OCI-LY1 (cell line): ENCODE measurements around the gene SLC35D2.

Experiments
- H2AFZ ChIP-seq: fragments of 200-600 bp; sonication (generic), shearing (Covaris generic); 2 replicates; pipeline ENCODE4 v1.6.0; 2014; ENCODE audit warnings: antibody characterized with exemption, mild to moderate bottlenecking, low read length
- H3F3A ChIP-seq: fragments of 200-600 bp; sonication (generic), shearing (Covaris generic); 2 replicates; pipeline ENCODE4 v1.6.0; 2014; ENCODE audit warnings: mild to moderate bottlenecking, antibody characterized with exemption, low read length, moderate library complexity; ENCODE audit not compliant: insufficient read depth
- H3K27ac ChIP-seq: fragments of 200-600 bp; sonication (generic); 2 replicates; pipeline ENCODE4 v1.5.1; 2014; ENCODE audit warnings: low read length, mixed run types, mild to moderate bottlenecking, low read depth; ENCODE audit not compliant: poor library complexity, severe bottlenecking
- H3K27me3 ChIP-seq: fragments of 200-600 bp; sonication (generic); 2 replicates; pipeline ENCODE4 v1.6.0; 2014; ENCODE audit warnings: antibody characterized with exemption, mild to moderate bottlenecking, low read length, moderate library complexity; ENCODE audit not compliant: insufficient read depth
- H3K36me3 ChIP-seq: fragments of 200-600 bp; sonication (generic); 2 replicates; pipeline ENCODE4 v1.6.1; 2014; ENCODE audit warnings: mild to moderate bottlenecking, antibody characterized with exemption, low read length, moderate library complexity, mixed read lengths; ENCODE audit not compliant: insufficient read depth
- H3K4me1 ChIP-seq: fragments of 200-600 bp; sonication (generic); 2 replicates; pipeline ENCODE4 v1.5.1; 2014; ENCODE audit warnings: mild to moderate bottlenecking, low read length, moderate library complexity; ENCODE audit not compliant: insufficient read depth, severe bottlenecking
- H3K4me2 ChIP-seq: fragments of 200-600 bp; sonication (generic), shearing (Covaris generic); 2 replicates; pipeline ENCODE4 v1.6.1; 2014; ENCODE audit warnings: low read length
- H3K4me3 ChIP-seq: fragments of 200-600 bp; sonication (generic); 2 replicates; pipeline ENCODE4 v1.5.1; 2014; ENCODE audit warnings: low read length, low read depth, mild to moderate bottlenecking, mixed read lengths; ENCODE audit not compliant: poor library complexity, severe bottlenecking
- H3K79me2 ChIP-seq: fragments of 200-600 bp; shearing (Covaris generic); 2 replicates; pipeline ENCODE4 v1.6.1; 2016; ENCODE audit warnings: mixed run types, low read length, mixed read lengths; ENCODE audit not compliant: insufficient read depth
- H3K9ac ChIP-seq: fragments of 200-600 bp; sonication (generic), shearing (Covaris generic); 2 replicates; pipeline ENCODE4 v1.6.1; 2014; ENCODE audit warnings: mild to moderate bottlenecking, low read length, mixed read lengths
- H3K9me2 ChIP-seq: fragments of 200-600 bp; sonication (generic), shearing (Covaris generic); 2 replicates; pipeline ENCODE4 v1.6.1; 2014; ENCODE audit warnings: low read depth, mild to moderate bottlenecking, low read length, mixed read lengths
- H3K9me3 ChIP-seq: fragments of 200-600 bp; shearing (Covaris generic); 2 replicates; pipeline ENCODE4 v1.6.1; 2014; ENCODE audit warnings: low read length, mixed read lengths
- H4K20me1 ChIP-seq: fragments of 200-600 bp; sonication (generic), shearing (Covaris generic); 2 replicates; pipeline ENCODE4 v1.6.0; 2016; ENCODE audit warnings: mild to moderate bottlenecking, low read length; ENCODE audit not compliant: insufficient read depth
- EZH2 ChIP-seq: fragments of 200-600 bp; sonication (generic), shearing (Covaris generic); IDR thresholded peaks from 2 replicates; pipeline ENCODE4 v1.8.0; 2017; ENCODE audit warnings: borderline replicate concordance, mixed run types, mild to moderate bottlenecking, antibody characterized with exemption, low read length, moderate library complexity, mixed read lengths
- TF ChIP-seq, protein P1 (sequence below): fragments of 200-600 bp; sonication (generic), shearing (Covaris generic); IDR thresholded peaks from 2 replicates; pipeline ENCODE4 v1.5.1; 2017; ENCODE audit warnings: mild to moderate bottlenecking, antibody characterized with exemption, low read length, moderate library complexity, mixed read lengths

SLC35D2 gene

DNA sequence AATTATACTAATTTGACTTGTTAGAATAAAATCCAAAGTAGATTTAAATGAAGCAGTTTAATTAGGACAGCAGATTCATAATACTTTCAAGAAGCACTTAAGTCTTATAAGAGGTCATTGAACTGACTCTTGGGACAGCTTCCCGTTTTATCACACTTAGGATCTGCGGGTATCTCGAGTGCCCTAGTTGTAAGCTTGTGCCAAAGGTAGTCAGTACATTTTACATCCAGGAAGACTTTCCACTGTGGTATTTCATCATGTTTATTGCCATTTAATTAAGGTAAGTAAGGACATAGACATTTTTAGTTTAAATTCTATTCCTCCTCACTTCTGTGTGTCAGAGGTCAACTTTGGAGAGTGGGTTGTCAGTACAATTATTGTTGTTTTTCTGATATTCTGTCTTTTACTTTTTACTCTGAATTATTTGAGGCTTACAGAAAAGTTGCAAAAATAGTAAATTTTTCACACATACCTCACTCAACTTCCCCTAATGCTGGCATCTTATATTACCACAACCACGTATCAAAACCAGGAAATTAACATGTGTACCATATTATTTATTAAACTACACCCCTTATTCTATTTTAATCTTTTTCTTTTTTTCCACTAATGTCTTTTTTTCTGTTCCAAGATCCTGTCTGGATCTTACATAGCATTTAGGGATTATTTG lies 42.1 kb upstream of the SLC35D2 start:
- Histone ChIP-seq H3K9me3 (no peaks in the 10 kb centered on the region), H3K79me2 (no peaks in the 10 kb centered on the region), H3K9ac (no peak overlapping the region), H3K4me2 (no peak overlapping the region), H3K4me1 (peaks cover 5% of the 10 kb centered on the region), H3K4me3 (no peak overlapping the region), H3K27me3 (no peaks in the 10 kb centered on the region), H3F3A (no peaks in the 10 kb centered on the region), H2AFZ (no peak overlapping the region), H4K20me1 (no peaks in the 10 kb centered on the region), H3K9me2 (no peaks in the 10 kb centered on the region), H3K27ac (no peak overlapping the region), H3K36me3 (no peaks in the 10 kb centered on the region)
- TF ChIP-seq, protein P1, sequence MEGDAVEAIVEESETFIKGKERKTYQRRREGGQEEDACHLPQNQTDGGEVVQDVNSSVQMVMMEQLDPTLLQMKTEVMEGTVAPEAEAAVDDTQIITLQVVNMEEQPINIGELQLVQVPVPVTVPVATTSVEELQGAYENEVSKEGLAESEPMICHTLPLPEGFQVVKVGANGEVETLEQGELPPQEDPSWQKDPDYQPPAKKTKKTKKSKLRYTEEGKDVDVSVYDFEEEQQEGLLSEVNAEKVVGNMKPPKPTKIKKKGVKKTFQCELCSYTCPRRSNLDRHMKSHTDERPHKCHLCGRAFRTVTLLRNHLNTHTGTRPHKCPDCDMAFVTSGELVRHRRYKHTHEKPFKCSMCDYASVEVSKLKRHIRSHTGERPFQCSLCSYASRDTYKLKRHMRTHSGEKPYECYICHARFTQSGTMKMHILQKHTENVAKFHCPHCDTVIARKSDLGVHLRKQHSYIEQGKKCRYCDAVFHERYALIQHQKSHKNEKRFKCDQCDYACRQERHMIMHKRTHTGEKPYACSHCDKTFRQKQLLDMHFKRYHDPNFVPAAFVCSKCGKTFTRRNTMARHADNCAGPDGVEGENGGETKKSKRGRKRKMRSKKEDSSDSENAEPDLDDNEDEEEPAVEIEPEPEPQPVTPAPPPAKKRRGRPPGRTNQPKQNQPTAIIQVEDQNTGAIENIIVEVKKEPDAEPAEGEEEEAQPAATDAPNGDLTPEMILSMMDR, result no peak
- TF ChIP-seq EZH2, result no peak

DNA sequence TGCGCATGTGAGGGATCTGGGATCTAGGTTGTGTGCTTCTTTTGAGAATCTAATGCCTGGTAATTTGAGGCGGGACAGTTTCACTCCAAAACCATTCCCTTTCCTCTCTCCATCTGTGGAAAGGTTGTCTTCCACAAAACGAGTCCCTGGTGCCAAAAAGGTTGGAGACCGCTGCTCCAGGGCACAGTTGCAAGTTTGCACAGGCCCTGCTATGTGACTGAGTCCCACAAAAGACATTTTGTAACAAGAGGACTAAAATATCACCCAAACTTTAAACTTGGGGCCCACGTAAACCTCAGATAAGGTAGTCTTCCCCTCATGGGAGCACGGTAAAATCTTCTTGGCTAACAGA lies 40.5 kb upstream of the SLC35D2 start:
- H2AFZ ChIP-seq, result no peak overlapping the region

DNA sequence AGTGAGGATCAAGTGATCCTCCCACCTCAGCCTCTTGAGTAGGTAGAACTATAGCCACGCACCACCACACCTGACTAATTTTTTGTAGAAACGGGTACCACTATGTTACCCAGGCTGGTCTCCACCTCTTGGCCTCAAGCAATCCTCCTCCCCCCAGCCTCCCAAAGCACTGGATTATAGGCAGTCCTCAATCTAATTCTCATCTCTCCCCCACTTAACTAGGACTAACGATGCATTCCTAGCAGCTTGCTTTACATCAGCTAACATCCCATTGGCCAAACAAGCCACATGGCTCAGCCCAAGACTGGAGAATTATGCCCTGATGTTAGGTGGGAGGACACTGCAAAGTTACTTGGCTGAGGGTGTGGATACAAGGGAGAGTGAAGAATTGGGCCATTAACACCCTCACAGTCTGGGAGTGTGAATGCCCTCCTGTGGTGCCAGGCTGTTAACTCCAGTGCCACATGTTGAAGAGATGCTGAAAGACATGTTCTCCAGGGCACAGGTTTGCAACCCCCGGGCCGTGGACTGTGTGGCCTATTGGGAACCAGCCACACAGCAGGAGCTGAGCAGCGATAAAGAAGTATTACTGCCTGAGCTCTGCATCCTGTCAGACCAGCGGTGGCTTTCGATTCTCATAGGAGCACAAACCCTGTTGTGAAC lies 39.9 kb upstream of the SLC35D2 start:
- H3K4me2 ChIP-seq, result no peak overlapping the region
- TF ChIP-seq, protein P1, result no peak
- no peak for TF ChIP-seq EZH2
- H3K27ac ChIP-seq, result no peak overlapping the region
- H3F3A ChIP-seq, result no peaks in the 10 kb centered on the region
- H4K20me1 ChIP-seq, result no peaks in the 10 kb centered on the region
- no peaks in the 10 kb centered on the region for H3K9me2 ChIP-seq
- H3K27me3 ChIP-seq, result no peaks in the 10 kb centered on the region
- H3K36me3 ChIP-seq, result no peaks in the 10 kb centered on the region
- H3K9me3 ChIP-seq, result no peaks in the 10 kb centered on the region
- H3K9ac ChIP-seq, result no peak overlapping the region
- H2AFZ ChIP-seq, result no peak overlapping the region
- peaks cover 19% of the 10 kb centered on the region for H3K4me1 ChIP-seq
- H3K79me2 ChIP-seq, result no peaks in the 10 kb centered on the region
- no peak overlapping the region for H3K4me3 ChIP-seq

More for the DNA sequence above, 40.5 kb upstream of the SLC35D2 start:
- Histone ChIP-seq H3K9me3 (no peaks in the 10 kb centered on the region), H3F3A (no peaks in the 10 kb centered on the region), H4K20me1 (no peaks in the 10 kb centered on the region), H3K4me3 (no peak overlapping the region), H3K9me2 (no peaks in the 10 kb centered on the region), H3K4me2 (no peak overlapping the region), H3K27ac (no peak overlapping the region), H3K27me3 (no peaks in the 10 kb centered on the region), H3K4me1 (peaks cover 19% of the 10 kb centered on the region), H3K79me2 (no peaks in the 10 kb centered on the region), H3K9ac (no peak overlapping the region), H3K36me3 (no peaks in the 10 kb centered on the region)
- TF ChIP-seq, protein P1, result no peak
- no peak for TF ChIP-seq EZH2
